ENCODE results near the gene PROCA1.
A peak's percentile ranks its signal among the peaks of the same experiment; 100 is the strongest.
"Not testable (repeated sequence)": the region's sequence is repeated elsewhere in the genome, so short reads cannot be mapped to it uniquely, and the experiment has no call there.

PROCA1 gene

DNA sequence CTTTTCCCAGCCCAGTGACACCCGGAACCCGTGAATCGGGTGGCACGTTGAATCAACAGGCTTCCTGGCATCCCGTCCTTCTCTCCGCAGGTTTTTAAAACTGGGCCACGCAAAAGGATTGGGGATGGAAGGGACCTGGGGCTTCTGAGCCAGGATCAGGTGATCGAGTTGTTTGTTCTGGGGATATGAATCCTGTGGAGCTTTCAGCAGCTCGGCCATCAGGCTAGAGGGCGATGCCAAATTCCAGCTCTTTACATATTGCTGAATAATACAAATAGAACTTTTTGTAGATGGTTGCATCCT, 49.2 kb downstream of the PROCA1 start:
- no peak for DNase-seq

DNA sequence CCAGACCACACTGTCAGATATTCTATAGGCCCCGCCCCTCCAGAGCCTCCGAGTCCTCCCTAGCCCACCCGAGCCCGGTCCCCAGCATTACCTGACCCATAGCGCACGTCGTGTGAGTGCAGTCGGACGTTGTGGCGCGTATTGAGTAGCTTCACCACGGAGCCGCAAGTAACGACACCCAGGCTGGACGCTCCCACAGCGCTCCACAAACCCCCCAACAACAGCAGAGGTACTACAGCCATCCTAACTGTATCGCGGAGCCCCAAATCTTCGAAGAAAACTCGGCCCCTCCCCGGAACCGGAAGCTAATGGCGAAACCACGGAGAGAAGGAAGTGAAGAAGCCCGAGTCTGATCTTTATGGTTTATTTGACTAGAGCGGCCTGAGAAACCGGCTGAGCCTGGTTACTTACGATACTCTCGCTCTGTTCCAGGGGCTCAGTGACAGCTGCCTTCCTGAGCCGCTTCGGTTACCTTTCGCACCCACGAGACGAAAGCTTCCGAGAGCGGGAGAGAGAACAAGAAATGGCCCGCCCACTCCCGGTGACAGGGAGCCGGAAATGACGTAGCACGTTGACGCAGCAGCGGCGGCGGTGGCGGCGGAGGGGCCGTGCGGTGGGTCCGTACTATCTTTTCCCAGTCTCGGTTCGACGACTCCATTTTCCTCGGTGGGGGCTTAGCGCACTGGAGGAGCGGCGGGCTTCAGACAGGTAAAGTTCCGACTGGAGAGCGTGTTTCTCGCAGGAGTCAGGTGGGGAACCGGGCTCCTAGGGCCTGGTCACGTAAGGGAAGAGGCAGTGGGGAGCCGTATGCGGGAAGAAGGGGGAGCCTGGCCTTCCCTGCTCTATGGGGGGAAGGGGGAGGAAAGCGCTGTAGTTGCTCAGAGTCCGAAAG, 49.8 kb downstream of the PROCA1 start, which contains the start of the genes SDF2 and SUPT6H:
Gene SDF2, minus strand, starts transcription at position 272 of the 892 bp plus-strand sequence. Its CDS starts 30 bp downstream, at position 242.
Gene SUPT6H, plus strand, starts transcription at position 571 of the 892 bp plus-strand sequence. CDS start 11,197 bp downstream, outside the sequence.
- DNase-seq, result peak; percentile 97 to 98

DNA sequence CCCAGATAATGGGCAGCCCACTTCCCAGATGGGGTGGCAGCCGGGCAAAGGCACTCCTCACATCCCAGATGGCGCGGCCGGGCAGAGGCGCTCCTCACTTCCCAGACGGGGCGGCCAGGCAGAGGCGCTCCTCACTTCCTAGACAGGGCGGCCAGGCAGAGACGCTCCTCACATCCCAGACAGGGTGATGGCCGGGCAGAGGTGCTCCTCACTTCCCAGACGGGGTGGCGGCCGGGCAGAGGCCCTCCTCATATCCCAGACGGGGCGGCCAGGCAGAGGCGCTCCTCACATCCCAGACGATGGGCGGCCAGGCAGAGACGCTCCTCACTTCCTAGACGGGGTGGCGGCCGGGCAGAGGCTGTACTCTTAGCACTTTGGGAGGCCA, 52.2 kb downstream of the PROCA1 start:
- DNase-seq, result not testable (repeated sequence)

DNA sequence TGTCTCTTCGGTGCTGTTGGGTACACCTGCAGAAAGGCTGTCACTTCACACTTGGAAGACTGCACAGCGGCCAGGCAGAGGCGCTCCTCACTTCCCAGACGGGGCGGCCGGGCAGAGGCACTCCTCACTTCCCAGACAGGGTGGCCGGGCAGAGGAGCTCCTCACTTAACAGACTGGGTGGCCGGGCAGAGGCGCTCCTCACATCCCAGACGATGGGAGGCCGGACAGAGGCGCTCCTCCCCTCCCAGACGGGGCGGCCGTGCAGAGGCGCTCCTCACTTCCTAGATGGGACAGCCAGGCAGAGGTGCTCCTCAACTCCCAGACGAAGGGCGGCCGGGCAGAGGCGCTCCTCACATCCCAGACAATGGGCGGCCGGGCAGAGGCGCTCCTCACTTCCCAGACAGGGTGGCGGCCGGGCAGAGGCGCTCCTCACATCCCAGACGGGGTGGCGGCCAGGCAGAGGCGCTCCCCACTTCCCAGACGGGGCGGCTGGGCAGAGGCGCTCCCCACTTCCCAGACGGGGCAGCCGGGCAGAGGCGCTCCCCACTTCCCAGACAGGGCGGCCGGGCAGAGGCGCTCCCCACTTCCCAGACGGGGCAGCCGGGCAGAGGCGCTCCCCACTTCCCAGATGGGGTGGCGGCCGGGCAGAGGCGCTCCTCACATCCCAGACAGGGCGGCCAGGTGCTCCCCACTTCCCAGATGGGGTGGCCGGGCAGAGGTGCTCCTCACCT, 52.8 kb downstream of the PROCA1 start:
- not testable (repeated sequence) for DNase-seq

DNA sequence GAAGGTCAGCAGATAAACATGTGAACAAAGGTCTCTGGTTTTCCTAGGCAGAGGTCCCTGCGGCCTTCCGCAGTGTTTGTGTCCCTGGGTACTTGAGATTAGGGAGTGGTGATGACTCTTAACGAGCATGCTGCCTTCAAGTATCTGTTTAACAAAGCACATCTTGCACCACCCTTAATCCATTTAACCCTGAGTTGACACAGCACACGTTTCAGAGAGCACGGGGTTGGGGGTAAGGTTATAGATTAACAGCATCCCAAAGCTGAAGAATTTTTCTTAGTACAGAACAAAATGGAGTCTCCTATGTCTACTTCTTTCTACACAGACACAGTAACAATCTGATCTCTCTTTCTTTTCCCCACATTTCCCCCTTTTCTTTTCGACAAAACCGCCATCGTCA, 53.3 kb downstream of the PROCA1 start:
- not testable (repeated sequence) for DNase-seq

DNA sequence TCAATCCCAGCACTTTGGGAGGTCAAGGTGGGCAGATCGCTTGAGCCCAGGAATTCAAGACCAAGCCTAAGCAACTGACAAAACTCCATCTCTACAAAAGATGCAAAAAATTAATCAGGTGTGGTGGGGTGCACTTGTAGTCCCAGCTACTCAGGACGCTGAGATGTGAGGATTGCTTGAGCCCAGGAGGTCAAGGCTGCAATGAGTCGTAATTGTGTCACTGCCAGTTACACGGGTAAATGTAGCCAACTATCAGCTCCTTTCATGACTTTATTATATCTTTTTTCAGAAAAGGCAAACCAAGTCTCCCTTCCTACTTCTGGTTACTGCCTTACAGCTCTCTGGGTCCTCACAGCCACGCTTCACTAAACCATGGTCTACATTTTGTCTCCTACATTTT, 53.9 kb downstream of the PROCA1 start:
- no peak for DNase-seq

DNA sequence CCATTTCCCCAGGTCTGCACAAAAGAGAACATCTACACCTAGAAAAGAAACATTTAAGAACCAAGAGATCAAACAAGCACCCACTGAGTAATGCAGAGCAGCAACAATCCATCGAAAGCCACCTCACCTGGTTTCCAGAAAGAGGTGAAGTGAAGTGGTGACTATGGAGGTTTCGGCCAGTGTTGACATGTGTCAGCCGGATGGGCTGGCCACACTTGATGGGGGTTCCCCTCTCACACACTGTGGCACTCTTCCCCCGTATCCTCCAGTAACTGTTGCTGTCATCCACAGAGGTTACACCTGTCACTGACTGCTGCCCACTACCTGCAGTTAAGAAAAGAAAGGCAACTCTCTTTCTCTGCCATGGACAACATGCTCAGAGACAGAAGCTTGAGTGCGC, 56.5 kb downstream of the PROCA1 start:
- no peak for DNase-seq
